Peyer's patch (tissue), 4 donors: ENCODE results near the gene GRIK4.

Source experiments
- CTCF ChIP-seq, 6 experiments: fragments of 450-650 bp in 4 of 6; fragments of 200-600 bp in 2 of 6; sonication (generic) in 1 of 6; IDR thresholded peaks; one replicate each; pipeline ENCODE4 v1.5.1; 2017 to 2019; ENCODE audit warnings: antibody characterized with exemption in 6 of 6, mild to moderate bottlenecking in 3 of 6, moderate library complexity in 1 of 6
- POLR2A ChIP-seq, 2 donors: fragments of 450-650 bp; IDR thresholded peaks; one replicate each; pipeline ENCODE4 v1.5.1; 2017; ENCODE audit warnings: antibody characterized with exemption in 2 of 2, mild to moderate bottlenecking in 2 of 2, moderate library complexity in 2 of 2

GRCh38 chr11:120914601-120915000 lies 403.1 kb downstream of the GRIK4 start:
- TF ChIP-seq CTCF (IDR thresholded peaks at IDR 0.05) (no peak), POLR2A (IDR thresholded peaks at IDR 0.05) (no peak)
